HG03469 (cell line): ENCODE results near the gene ITFG1.
"Not testable (repeated sequence)": the region's sequence is repeated elsewhere in the genome, so short reads cannot be mapped to it uniquely, and the experiment has no call there.

ENCODE experiments used
- ATAC-seq: cut with Tn5 transposase; IDR thresholded peaks from one replicate; pipeline ENCODE4 v1.9.1; 2021; ENCODE audit warnings: mild to moderate bottlenecking, moderate library complexity, moderate number of reproducible peaks; ENCODE audit not compliant: unreplicated experiment

The ITFG1 gene

GRCh38 chr16:47175152-47175551 lies 285.7 kb downstream of the ITFG1 start:
- ATAC-seq: no peak

GRCh38 chr16:47162670-47163420 lies 298.0 kb downstream of the ITFG1 start:
- ATAC-seq: no peak

- ATAC-seq: no peak
These were observed 299.4 kb downstream of the ITFG1 start for GRCh38 chr16:47161464-47161863.

GRCh38 chr16:47160422-47160821 lies 300.4 kb downstream of the ITFG1 start:
- no peak for ATAC-seq

GRCh38 chr16:47158992-47159391 lies 301.9 kb downstream of the ITFG1 start:
- no peak for ATAC-seq

- no peak for ATAC-seq
These were observed 304.1 kb downstream of the ITFG1 start for GRCh38 chr16:47156680-47157215.

GRCh38 chr16:47152501-47152900 lies 308.4 kb downstream of the ITFG1 start:
- ATAC-seq: not testable (repeated sequence)

GRCh38 chr16:47150067-47150466 lies 310.8 kb downstream of the ITFG1 start:
- ATAC-seq: no peak

- no peak for ATAC-seq
These were observed 316.3 kb downstream of the ITFG1 start for GRCh38 chr16:47144559-47144877.

GRCh38 chr16:47143677-47144558 lies 316.9 kb downstream of the ITFG1 start, which contains the start of gene NETO2:
Gene NETO2, minus strand, starts transcription at chr16:47143945. Its CDS starts 333 bp downstream, at chr16:47143612.
- ATAC-seq: peak; percentile 32

- ATAC-seq: peak; percentile 41
These were observed 317.8 kb downstream of the ITFG1 start for GRCh38 chr16:47142821-47143676.

GRCh38 chr16:47142486-47142820 lies 318.4 kb downstream of the ITFG1 start:
- ATAC-seq: no peak

GRCh38 chr16:47141773-47142485 lies 318.9 kb downstream of the ITFG1 start:
- peak; percentile 44 for ATAC-seq

GRCh38 chr16:47140686-47141085 lies 320.2 kb downstream of the ITFG1 start:
- no peak for ATAC-seq

- ATAC-seq: no peak
These were observed 321.2 kb downstream of the ITFG1 start for GRCh38 chr16:47139561-47140185.

GRCh38 chr16:47137925-47138324 lies 322.9 kb downstream of the ITFG1 start:
- not testable (repeated sequence) for ATAC-seq

- no peak for ATAC-seq
These were observed 324.6 kb downstream of the ITFG1 start for GRCh38 chr16:47136099-47136842.

- ATAC-seq: no peak
These were observed 326.3 kb downstream of the ITFG1 start for GRCh38 chr16:47134550-47134949.

- no peak for ATAC-seq
These were observed 328.6 kb downstream of the ITFG1 start for GRCh38 chr16:47132308-47132707.
